ENCODE measurements around the gene RCBTB2.
"Not testable (repeated sequence)": the region's sequence is repeated elsewhere in the genome, so short reads cannot be mapped to it uniquely, and the experiment has no call there.

RCBTB2 gene

DNA sequence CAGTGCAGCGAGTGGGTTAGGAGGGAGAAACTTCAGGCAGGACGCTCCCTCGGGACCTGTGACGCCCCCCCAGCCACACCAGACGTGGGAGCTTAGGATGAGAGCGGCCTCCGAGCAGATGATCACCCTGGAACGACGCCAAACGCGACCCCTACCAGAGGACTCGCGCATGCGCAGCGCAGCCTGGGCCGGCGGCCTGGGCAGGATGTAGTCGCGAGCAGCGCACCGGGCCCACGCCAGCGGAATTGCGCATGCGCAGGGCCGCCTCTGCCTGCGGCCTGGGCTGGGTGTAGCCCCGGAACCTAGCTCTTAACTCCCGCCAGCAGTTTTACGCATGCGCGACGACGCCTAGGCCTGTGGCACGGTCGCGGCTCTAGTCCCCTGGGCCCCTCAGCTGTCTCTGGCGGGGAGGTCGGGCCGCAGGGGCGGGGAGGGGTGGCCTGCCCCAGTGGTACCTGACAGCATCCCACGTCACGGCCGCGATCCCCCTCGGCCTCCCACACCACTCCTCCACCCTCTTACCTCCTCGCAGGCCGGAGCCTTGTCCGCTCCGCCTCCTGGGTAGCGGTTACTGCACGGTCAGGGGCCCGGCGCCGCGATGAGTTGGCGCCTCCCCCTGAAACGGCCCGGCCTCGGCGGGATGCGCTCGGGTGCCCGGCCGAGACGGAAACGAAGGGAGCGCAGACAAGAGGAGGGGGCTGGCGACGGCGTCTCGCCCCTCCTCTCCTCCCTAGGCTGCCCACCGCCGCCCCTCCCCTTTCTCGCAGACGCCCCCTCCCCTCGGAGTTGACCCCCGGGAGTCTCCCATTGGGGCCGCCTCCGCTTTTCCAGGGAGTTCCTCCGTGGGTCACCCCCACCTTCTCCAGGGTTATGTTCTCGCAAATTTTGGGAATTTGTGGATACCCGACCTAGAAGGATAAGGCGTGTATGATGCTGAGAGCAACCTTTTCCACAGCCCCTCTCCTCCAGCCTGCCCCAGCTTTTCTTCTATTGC is at the start of gene RCBTB2:
RCBTB2 (minus strand) TSS at position 575 of the 994 bp plus-strand sequence. CDS start 11,141 bp downstream, outside the sequence.
- peak; percentile 100 for DNase-seq

DNA sequence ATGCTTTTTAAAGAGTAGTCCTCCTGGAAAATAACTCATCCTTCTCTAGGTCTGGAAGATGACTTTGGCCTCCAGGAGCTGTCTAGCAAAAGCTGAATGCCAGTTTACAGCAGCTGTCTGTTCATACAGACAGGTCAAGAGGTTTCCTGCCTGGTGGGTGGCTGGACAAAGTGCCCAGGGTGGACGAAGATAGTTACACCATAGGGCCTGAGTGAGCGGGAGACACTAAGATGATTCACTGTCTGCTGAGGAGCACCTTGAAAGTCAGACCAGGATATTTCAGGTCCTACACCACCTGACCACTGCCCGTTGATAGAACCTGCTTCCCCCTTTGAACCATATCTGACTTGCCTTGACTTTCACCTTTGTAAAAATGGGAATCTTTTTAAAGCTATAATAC is 49.2 kb upstream of the RCBTB2 start:
- DNase-seq: no peak

DNA sequence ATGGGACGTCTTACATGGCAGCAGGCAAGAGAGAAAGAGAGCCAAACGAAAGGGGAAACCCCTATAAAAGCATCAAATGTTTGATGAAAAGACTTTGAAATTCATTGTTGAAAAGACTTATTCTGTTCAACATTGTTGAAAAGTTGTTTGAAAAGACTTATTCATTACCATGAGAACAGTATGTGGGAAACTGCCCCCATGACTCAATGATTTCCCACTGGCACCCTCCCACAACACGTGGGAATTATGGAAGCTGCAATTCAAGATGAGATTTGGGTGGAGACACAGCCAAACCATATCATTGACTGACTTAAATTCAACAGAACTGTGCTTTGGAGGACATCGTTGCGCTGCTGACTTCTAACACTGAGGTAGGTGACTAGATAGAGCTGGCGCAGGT is 48.0 kb upstream of the RCBTB2 start:
- DNase-seq: no peak

DNA sequence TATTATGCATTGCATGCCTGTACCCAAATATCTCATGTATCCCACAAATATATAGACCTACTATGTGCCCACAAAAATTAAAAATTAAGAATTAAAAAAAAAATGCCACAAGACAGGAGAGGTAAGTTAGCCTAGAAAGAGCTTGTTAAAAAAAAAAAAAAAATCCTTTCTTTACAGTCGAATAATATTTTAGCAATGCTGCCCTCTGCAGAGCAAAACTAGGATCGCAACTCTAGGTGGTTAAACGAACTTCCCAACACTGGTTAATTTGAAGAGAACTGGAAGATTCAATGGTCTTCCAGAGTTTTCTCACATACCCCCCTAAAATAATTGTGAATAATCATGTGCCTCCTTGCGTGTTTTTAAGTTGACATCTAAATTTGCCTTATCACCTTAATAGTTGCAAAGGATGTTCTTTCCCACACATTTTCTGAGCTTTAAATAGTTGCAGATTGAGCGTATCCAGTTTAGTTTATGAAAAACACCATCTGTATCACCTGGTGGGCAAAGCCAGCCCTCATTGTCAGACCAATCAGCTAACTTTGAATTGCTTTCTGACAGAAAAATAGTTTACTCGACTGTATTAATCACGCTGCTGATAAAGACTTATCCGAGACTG is 47.4 kb upstream of the RCBTB2 start:
- DNase-seq: peak; percentile 89

DNA sequence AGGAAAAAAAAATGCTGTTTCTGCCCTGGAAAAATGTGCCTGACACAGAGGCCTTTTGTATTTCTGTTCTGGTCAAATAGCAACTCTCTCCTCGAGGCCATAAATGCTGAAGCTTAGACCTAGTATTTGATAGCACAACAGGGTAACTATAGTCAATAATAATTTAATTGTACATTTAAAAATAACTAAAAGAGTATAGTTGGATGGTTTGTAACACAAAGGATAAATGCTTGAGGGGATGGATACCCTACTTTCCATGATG is 47.0 kb upstream of the RCBTB2 start:
- DNase-seq: not testable (repeated sequence)

DNA sequence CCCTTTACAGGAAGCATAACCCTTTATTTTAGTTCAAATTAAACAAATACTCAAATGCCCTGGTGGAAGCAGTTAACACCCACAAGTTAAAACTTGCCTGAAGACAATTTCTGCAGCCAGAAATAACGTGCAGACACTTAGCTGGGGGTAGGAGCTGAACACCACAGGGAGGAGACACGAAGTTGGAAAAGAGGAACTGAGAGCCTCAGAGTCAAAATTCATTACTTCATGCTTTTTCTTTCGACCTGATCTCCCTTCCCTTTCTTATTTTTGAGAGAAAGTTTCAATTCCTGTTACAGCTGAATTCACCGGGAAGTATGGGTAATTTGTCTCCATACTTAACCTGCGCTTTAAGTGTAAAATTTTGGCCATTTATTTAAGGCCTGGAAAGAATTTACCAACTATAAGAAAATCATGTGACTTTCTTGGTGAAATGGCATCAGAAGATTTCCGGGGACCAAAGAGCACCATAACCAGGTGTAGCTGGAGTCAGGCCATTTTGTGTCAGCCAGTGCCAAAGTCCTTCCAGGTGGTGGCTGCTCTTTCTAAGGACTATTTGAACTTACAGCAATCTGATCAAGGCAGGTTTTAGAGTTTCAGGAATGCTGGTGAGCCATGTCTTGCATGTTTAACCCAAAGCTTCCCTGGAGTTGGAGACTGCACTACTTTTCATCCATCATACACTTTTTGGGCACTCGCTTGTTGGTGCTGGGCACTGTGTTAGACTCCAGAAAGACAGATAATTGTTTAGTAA is 46.5 kb upstream of the RCBTB2 start:
- DNase-seq: no peak

DNA sequence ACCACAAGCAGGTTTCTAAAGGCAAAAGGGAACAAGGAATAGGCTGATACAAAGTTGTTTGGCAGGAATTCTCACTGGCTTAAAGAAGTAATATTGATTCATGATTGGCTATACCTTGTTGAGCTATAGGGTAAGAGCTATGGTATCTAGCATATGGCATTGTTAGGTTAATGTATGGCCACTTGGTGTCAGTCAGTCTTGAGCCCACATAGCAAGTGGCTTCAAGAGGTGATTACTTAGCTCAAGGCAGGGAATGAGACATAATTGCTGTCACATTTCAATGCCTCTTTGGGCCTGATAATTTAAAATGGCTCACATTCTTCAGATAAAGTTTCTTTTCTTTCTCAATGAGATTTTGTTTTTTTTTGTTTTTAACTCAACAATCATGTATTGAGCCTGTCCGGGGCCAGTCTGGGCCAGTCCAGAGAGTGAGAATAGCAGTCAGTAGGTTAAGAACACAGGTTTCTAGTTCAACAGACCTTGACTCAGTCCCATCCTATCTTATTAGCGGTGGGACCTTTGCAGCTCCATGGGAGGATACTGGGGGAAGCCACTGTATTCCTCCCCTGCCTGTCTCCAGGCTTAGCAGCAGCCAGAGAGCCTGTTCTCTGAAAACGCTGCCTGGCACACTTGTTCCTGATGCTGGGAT is 45.8 kb upstream of the RCBTB2 start:
- DNase-seq: peak; percentile 33

DNA sequence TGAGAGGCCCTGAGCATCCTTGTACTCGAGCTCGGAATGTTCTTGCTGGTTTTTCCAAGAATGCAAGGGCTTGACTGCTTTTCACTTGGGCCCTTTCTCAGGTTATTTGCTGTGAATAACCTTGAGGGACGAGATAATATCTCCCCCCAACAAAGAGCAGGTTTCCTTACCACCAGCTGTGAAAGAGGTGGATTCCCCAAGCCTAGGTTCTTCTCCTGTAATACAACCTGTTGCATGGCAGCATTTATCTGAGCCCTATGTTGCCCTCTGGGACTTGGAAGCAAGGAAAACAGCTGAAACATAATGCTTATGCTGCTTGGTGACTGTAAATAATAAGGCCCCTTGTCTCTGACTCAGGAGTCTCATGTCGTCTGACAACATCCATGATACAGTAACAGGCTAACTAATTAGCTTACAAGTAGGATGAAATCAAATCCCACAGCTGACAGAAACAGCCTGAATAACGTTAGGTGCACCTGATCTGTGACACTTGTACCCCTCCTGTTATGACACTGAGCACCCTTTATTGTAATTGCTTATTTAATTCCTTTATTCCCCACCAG is 43.6 kb upstream of the RCBTB2 start:
- peak; percentile 61 for DNase-seq

DNA sequence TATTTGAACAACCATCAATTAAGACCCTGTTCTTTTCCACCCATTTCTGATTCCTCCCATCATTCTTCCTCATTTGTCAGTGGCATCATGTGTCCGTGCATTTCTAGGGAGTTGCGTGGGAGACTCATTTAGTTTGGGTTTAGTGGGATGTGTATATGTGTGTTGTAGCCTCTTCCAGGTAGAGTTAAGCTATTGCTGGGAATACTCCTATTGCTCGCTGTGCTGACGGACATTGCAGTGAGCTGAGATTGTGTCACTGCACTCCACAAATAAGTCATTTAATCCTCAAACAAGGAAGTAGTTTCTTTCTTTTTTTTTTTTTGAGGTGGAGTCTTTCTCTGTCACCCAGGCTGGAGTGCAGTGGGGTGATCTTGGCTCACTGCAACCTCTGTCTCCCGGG is 42.2 kb upstream of the RCBTB2 start:
- DNase-seq: no peak

DNA sequence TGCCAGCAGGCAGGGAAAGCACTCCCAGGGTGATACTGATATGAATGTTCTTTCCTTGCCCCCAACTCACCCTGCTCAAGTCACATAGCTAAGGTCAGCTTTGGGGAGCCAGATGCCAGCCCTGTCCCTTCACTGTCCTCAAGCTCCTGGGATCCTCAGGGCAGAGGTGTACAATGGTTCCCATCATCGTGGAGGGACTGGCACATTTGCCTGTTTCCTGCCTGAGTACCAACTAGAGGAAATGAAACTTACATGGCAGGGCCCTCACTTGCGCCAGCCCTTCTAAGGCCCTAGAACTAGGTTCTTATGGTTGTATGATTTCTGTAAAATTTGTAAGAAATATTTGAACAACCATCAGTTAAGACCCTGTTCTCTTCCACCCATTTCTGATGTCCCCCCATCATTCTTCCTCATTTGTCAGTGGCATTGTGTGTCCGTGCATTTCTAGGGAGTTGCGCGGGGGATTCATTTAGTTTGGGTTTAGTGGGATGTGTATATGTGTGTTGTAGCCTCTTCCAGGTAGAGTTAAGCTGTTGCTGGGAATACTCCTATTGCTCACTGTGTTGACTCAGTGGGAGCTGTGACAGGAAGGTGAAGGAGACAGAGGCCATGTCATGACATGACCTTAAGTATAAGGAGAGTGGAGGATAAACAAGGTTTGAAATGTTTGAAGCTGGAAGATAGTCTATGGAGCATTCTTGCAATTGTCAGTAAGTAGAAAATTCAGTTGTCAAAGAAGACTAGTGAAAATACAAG is 41.3 kb upstream of the RCBTB2 start:
- no peak for DNase-seq

DNA sequence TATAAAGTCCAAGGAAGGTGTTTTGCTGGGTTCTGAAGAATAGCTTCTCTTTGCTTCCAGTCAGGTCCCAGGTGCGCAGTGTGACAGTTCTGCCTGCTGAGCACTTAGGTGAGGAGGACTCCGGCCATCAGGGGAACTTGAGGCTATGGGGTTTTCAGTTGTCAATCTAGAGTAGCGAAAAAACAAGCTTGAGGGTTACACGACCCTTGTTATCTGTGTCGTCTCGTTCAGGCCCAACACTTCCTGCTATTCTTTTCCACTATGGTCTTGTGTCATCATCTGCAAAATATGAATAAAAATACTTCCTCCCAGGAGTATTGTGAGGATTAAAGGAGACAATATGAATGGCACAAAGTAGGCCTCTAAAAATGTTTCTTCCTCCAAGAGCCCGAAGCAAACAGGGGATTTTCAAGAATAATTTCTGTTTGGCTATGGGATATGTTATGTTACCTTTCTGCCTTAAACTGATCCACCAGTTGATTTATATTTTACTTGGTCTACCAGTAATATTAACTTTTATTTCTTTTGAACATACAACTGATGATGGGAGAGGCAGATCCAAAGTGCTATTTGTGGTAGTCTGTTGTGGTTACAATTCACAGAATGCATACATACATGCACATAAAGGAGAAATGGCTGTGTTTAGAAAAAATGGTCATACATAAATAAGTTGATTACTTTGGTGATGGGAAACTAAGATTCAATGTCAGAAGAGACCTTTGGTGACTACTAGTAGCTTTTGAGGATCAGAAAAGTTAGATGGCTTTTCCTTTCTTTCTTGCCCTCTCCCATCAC is 40.5 kb upstream of the RCBTB2 start:
- no peak for DNase-seq

DNA sequence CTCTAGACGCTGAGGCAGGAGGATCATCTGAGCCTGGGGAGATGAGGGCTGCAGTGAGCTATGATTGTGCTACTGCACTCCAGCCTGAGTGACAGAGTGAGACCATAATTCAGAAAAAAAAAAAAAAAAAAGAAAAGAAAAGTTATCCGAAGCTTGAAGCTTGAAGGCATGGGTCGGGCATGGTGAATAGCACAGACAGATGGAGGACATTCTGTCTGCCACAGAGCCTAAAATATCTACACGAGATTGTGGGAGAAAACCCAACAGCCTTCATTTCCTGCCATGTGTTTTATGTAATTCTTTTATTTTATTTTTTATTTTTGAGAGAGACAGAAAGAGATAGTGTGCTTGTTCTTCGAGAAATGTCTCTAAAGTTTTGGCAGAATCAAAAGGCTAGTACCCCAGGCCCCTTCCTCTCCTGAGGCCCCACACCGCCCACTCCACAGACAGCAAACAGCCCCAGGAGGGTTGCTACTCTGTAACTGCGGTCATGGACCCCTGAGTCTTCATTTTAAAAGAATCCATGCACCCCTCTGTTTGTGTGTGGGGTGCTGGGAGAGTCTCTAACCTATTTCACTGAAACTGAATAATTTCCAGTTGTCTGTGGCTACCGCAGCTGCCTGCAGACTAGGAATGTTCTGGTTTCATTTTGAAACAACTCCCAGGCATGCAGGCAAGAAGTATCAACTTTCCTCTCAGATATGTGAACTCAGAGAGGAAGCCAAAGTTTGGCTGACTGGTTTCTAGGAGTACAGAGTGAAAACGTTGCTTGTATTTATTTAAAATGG is 38.4 kb upstream of the RCBTB2 start:
- DNase-seq: no peak

DNA sequence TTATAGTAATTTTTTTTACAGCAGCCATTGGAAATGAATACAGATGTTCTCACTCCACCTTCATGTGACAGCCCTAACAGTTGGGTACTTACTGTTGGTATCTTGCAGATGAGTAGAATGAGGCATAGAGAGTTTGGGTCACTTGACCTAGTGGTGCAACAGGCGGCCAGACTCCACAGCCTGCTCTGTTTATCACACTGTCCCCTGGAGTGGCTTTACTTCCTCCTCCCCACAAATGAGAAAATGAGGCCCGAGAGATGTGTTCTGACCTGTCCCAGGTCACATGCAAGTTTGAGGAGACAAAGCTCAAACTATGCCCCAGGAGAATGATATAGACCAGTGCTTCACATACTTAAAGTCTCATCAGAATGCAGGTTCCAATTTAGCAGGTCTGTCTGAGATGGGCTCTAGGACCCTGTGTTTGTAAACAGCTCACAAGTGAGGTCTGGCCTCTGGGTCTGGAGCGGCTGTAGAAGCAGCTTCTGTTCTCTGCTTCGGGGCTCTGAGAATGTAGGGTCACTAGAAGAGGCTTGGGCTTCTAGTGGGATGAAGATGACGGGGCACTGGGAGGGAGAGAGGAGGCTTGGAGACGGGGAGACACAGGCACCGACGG is 37.4 kb upstream of the RCBTB2 start:
- DNase-seq: no peak

DNA sequence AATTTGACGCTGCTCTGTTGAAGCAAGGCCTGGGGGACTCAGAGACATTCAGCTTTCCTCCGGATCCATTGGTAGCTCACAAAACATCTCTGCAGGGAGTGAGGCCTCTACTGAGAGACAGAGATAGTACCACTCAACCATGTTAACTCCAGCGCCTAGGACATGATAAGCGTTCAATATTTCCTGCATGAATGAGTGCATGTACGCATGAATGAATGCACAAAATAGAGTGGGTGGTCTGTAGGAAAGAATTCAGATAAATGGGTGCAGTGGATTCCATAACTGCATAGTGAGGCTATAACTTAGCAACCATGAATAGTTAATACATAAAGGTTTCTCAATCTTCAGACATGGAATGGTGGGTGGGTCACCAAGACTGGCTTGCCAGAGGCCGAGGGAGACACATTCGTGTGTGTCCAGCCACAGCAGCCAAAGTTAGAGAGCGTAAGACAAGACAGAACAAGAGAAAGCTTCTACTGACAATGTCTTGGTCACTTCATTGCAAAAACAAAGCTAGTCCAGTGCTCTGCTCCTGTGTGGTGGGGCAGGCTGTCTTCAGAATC is 36.3 kb upstream of the RCBTB2 start:
- DNase-seq: no peak

DNA sequence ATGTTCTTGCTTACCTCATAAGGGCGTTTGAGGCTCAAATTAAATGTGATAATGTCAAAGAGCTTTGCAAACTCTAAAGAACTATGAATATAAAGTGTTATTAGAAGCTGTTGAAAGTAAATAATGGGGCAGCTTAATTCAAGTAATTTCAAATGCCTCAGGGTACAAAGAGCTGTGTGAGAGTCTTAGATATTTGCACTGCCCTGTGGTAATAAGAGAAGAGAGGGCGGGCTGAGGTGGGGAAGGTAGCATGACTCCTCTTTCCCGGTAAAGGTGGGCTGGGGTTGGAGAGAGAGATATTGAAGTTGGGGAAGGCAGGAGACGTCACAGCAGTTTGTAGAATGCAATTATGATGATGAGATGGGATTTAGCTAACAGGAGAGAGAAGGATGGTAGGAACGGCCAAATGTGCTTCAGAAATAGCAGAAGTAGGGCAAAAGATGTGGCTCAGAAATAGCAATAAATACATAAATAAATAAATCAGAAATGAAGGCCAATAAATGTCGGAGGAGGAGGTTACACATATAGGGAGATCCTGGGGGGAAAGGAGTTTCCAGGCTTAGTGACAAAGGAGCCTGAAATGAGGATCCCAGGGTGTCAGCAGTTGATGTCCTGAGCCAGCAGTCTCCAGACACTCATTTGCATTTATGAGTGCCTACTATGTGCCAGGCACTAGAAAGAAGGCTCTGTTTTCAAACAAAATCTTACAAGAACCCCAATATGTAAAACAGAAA is 35.7 kb upstream of the RCBTB2 start:
- DNase-seq: no peak

DNA sequence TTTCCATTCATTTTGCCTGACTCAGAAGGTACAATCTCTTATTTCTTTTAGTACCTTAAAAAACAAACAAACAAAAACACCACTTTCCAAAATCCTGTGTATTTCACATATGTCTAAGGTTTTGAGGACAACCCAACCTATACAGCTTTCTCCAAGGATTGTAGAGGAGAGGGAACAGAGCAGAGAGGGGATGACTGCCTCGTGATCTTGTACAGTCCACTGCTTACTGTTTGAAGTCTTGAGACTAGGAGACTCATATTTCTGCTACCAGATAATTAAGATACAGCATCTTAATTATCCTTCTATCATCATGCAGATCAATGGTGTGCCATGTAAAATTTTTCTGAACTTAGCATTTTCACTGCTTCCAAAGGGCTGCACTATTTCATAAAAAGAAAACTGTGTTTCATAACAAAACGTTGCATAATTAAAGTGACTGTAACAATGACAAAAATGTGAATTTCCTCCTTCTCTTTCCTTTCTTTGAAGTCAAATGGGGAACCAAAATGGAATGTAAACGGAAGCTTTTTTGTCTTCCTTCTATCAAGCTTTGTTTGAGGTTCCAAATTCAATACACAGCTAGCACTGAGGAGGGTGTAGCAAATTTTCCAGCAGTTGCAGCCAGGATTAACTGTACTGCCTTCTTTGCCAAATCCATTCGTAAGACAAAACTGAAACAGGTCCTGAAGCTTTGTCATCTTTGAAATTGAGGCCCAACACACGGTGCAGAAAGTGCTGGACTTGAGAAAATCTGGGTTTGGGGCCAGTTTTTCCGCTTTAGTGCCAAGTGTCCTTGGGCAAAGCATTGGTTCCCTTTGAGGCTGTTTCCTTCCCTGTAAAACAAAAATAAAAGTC is 34.9 kb upstream of the RCBTB2 start:
- DNase-seq: no peak

DNA sequence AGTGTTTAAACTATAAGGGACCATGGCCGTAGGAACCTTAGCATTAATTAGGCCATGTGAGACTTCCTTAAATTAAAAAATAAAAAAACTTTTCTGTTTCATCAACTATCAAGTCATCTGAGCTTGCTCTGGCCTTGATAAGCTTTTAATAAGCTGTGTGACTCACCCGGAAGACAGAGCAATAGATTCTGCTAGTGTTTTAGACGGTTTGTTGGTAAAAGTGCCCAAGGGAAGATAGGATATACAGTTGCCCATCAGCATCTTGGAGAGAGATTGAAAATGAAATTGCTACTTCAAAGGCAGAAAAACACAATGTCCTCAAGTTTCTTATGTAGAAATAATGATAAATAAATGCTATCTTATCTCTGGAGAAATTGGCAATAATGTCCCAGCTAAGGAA is 31.2 kb upstream of the RCBTB2 start:
- DNase-seq: no peak

DNA sequence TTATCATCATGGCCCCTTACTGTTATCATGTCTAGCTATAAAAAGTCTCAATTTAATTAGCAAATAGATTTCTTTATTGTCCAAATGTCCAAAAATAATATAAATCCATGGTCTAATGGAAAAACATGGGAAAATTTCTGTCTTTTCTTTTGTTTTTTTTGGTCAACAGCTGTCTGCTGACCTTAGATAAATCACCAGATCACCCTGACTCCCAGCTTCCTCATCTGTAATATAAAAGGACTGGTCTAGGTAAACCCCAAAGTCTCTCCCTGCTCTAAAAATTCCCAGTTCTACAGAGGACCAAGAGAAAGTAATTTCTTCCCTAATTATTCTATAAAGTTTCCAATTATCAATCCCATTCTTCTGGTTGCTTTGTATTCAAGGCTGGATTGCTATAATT is 30.7 kb upstream of the RCBTB2 start:
- no peak for DNase-seq
